Measurements from ENCODE around the gene OR9A2. TPM values are rescaled to one million over a fixed set of nuclear protein-coding genes. Genes with fewer than 3 reads are reported as not detected.

Gene OR9A2, protein sequence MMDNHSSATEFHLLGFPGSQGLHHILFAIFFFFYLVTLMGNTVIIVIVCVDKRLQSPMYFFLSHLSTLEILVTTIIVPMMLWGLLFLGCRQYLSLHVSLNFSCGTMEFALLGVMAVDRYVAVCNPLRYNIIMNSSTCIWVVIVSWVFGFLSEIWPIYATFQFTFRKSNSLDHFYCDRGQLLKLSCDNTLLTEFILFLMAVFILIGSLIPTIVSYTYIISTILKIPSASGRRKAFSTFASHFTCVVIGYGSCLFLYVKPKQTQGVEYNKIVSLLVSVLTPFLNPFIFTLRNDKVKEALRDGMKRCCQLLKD
- total RNA-seq: not detected in 2 replicates

DNA sequence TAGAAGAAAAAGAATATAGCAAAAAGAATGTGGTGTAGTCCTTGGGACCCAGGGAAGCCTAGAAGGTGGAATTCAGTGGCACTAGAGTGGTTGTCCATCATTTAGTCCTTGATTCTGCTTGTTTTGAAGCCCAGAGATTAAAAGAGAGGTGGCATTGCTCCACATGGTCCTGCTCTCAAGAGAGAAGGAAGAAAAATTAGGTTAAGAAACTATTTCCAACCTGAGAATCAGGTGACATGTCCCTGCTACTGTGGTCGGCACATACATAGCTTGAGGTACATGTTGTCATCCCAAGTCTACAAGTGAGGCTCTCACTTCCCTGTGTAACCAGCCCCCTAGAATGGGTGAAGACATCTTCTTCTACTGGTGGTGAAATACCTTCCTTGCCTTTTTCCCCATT lies at the start of gene OR9A2:
Gene OR9A2, minus strand, starts transcription at position 101 of the 400 bp plus-strand sequence. Its CDS starts 0 bp downstream, at position 101.

DNA sequence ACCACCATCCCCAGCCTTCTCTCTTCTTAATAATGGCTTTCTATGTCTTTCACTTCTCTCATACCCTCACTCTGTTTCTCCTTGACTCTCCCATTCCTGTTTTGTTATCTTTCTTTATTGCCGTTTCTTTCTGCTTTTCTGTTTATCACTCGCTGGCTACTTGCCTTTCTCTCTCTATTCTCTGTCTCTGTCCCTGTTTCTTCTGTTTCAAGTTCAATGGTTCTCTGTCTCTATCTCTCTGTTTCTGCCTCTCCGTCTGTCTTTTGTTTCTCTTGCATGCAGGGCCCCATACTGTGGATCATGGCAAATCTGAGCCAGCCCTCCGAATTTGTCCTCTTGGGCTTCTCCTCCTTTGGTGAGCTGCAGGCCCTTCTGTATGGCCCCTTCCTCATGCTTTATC lies 25.1 kb upstream of the OR9A2 start, which contains the start of gene OR6V1:
Gene OR6V1, plus strand, starts transcription at position 301 of the 400 bp plus-strand sequence. Its CDS starts 0 bp downstream, at position 301.

Other genes starting within 250 kb of the OR9A2 start
- gene EPHB6, start 172.1 kb downstream of the OR9A2 start, total RNA-seq: 2.6 and 3.6 TPM in 2 replicates
- gene TRPV6, start 141.4 kb downstream of the OR9A2 start, total RNA-seq: not detected in 2 replicates
- not detected in 2 replicates for gene TRPV5, start 93.4 kb downstream of the OR9A2 start, total RNA-seq
- gene LLCFC1, start 87.6 kb downstream of the OR9A2 start, total RNA-seq: not detected in 2 replicates
- not detected in 2 replicates for gene KEL, start 64.8 kb downstream of the OR9A2 start, total RNA-seq
- gene OR6V1, start 25.2 kb upstream of the OR9A2 start, total RNA-seq: not detected in 2 replicates
- not detected in 2 replicates for gene PIP, start 104.9 kb upstream of the OR9A2 start, total RNA-seq
- gene TAS2R39, start 156.3 kb upstream of the OR9A2 start, total RNA-seq: not detected in 2 replicates
- not detected in 2 replicates for gene TAS2R40, start 194.9 kb upstream of the OR9A2 start, total RNA-seq
- gene GSTK1, start 236.3 kb upstream of the OR9A2 start, total RNA-seq: 66.2 and 71.6 TPM in 2 replicates

Measured in smooth muscle cell of the umbilical artery (primary cell).